Endodermal cell (in vitro differentiated cells): Measurements from ENCODE around the gene NPDC1. TPM values are rescaled to one million over a fixed set of nuclear protein-coding genes. Genes with fewer than 3 reads are reported as not detected.
"Not testable (repeated sequence)": the region's sequence is repeated elsewhere in the genome, so short reads cannot be mapped to it uniquely, and the experiment has no call there.

ENCODE experiments used
- DNase-seq: peaks from one replicate; pipeline ENCODE4 v3.0.0-alpha.2; 2017
- H3K27ac ChIP-seq: 2 replicates; pipeline ENCODE4 v1.5.1; 2013; ENCODE audit warnings: mild to moderate bottlenecking, low read depth, low read length, moderate library complexity
- H3K27me3 ChIP-seq: 2 replicates; pipeline ENCODE4 v1.6.1; 2013; ENCODE audit warnings: mild to moderate bottlenecking, low read length, moderate library complexity; ENCODE audit not compliant: insufficient read depth, control insufficient read depth, poor library complexity, severe bottlenecking
- H3K36me3 ChIP-seq: 2 replicates; pipeline ENCODE4 v1.7.0; 2013; ENCODE audit warnings: mild to moderate bottlenecking, low read length, moderate library complexity; ENCODE audit not compliant: control insufficient read depth, insufficient read depth
- H3K4me1 ChIP-seq: one replicate; pipeline ENCODE4 v1.7.0; 2013; ENCODE audit warnings: low read length; ENCODE audit not compliant: control insufficient read depth, insufficient read depth
- H3K4me3 ChIP-seq: 2 replicates; pipeline ENCODE4 v1.5.1; 2013; ENCODE audit warnings: mild to moderate bottlenecking, low read length, moderate library complexity
- H3K9ac ChIP-seq: 2 replicates; pipeline ENCODE4 v1.6.1; 2013; ENCODE audit warnings: mild to moderate bottlenecking, low read length, moderate library complexity; ENCODE audit not compliant: poor library complexity, severe bottlenecking; ENCODE audit errors: extremely low read depth
- H3K9me3 ChIP-seq: 2 replicates; pipeline ENCODE4 v1.6.1; 2013; ENCODE audit warnings: mild to moderate bottlenecking, low read length, moderate library complexity; ENCODE audit not compliant: control insufficient read depth
- H3K27ac Mint-ChIP-seq: 2 replicates; pipeline ENCODE4 v1.8.0; 2020; ENCODE audit warnings: mixed read lengths
- H3K27me3 Mint-ChIP-seq: 2 replicates; pipeline ENCODE4 v1.8.0; 2021; ENCODE audit warnings: mild to moderate bottlenecking, mixed read lengths; ENCODE audit not compliant: insufficient read depth
- H3K36me3 Mint-ChIP-seq: 2 replicates; pipeline ENCODE4 v1.8.0; 2020; ENCODE audit warnings: low read depth, mixed read lengths
- H3K4me1 Mint-ChIP-seq: 2 replicates; pipeline ENCODE4 v1.8.0; 2020; ENCODE audit warnings: mixed read lengths
- H3K4me3 Mint-ChIP-seq: 2 replicates; pipeline ENCODE4 v1.8.0; 2020; ENCODE audit warnings: mild to moderate bottlenecking, moderate library complexity, mixed read lengths
- H3K9me3 Mint-ChIP-seq: 2 replicates; pipeline ENCODE4 v1.8.0; 2020; ENCODE audit warnings: mild to moderate bottlenecking, mixed read lengths
- CTCF ChIP-seq: fragments of 200-600 bp; sonication (generic); conservative IDR thresholded peaks from 2 replicates; pipeline ENCODE4 v1.5.0; 2021; ENCODE audit warnings: antibody characterized with exemption, mild to moderate bottlenecking
- WGBS, 2 experiments: methylation state at CpG; one replicate each; pipeline versions ENCODE4 v1.1.5 to v1.1.7; 2013; ENCODE audit warnings: missing lambda C conversion rate in 2 of 2, mixed read lengths in 1 of 2; ENCODE audit not compliant: insufficient coverage in 1 of 2, insufficient read length in 1 of 2; 5-methylcytosine and 5-hydroxymethylcytosine counted together
- total RNA-seq, 2 donors: library from RNA; stranded (reverse); fragmentation: NEBNext Ultra II Directional in 1 of 2; extraction: Animal tissue kit (Norgen Biotek cat#: 25700) in 1 of 2; gene quantifications; 2 replicates in 1 of 2; 3 replicates in 1 of 2; pipeline ENCODE4 v1.2.1, GENCODE V29; 2021

Gene NPDC1
- total RNA-seq, 2 donors from 2014 or later: 60.8 to 73.3 TPM

- TF ChIP-seq CTCF: no peak
- Histone ChIP-seq H3K27me3 (no peaks in the 10 kb centered on the region), H3K9me3 (no peaks in the 10 kb centered on the region), H3K36me3 (no peaks in the 10 kb centered on the region), H3K27ac (no peak overlapping the region), H3K4me1 (no peaks in the 10 kb centered on the region), H3K9ac (no peak overlapping the region), H3K4me3 (no peak overlapping the region)
- H3K36me3 Mint-ChIP-seq: peaks cover 2% of the 10 kb centered on the region
- no peak overlapping the region for H3K27ac Mint-ChIP-seq
- no peak overlapping the region for H3K4me3 Mint-ChIP-seq
- 90 to 92% methylated on average over 7 to 26 of the region's 26 CpGs for WGBS, 2 experiments
- H3K4me1 Mint-ChIP-seq: peaks cover 7% of the 10 kb centered on the region
- no peaks in the 10 kb centered on the region for H3K27me3 Mint-ChIP-seq
- no peaks in the 10 kb centered on the region for H3K9me3 Mint-ChIP-seq
- no peak for DNase-seq
These were observed 17.5 kb upstream of the NPDC1 start for GRCh38 chr9:137063311-137064026.

- not testable (repeated sequence) for H3K27me3 ChIP-seq, H3K36me3 ChIP-seq, H3K4me3 Mint-ChIP-seq, H3K27ac ChIP-seq, H3K27ac Mint-ChIP-seq, H3K9me3 Mint-ChIP-seq, H3K9me3 ChIP-seq, H3K4me3 ChIP-seq, H3K36me3 Mint-ChIP-seq, H3K9ac ChIP-seq, H3K27me3 Mint-ChIP-seq, H3K4me1 ChIP-seq, H3K4me1 Mint-ChIP-seq, DNase-seq
- WGBS, 2 experiments: 90 to 97% methylated on average over 2 to 5 of the region's 9 CpGs
These were observed 16.8 kb upstream of the NPDC1 start for GRCh38 chr9:137062798-137063197.

- no peak for TF ChIP-seq CTCF
- 81 to 91% methylated on average over 13 to 15 of the region's 15 CpGs for WGBS, 2 experiments
- no peak overlapping the region for H3K27ac Mint-ChIP-seq
- H3K4me1 Mint-ChIP-seq: no peaks in the 10 kb centered on the region
- Histone ChIP-seq H3K4me1 (no peaks in the 10 kb centered on the region), H3K9me3 (no peaks in the 10 kb centered on the region), H3K36me3 (no peaks in the 10 kb centered on the region), H3K27ac (no peak overlapping the region), H3K9ac (no peak overlapping the region), H3K4me3 (no peak overlapping the region), H3K27me3 (no peaks in the 10 kb centered on the region)
- H3K9me3 Mint-ChIP-seq: no peaks in the 10 kb centered on the region
- H3K27me3 Mint-ChIP-seq: peaks cover 2% of the 10 kb centered on the region
- DNase-seq: no peak
- H3K4me3 Mint-ChIP-seq: no peak overlapping the region
- H3K36me3 Mint-ChIP-seq: peaks cover 2% of the 10 kb centered on the region
These were observed 16.4 kb upstream of the NPDC1 start for GRCh38 chr9:137062384-137062783.
